ENCODE results near the gene PRRX2.

DNA sequence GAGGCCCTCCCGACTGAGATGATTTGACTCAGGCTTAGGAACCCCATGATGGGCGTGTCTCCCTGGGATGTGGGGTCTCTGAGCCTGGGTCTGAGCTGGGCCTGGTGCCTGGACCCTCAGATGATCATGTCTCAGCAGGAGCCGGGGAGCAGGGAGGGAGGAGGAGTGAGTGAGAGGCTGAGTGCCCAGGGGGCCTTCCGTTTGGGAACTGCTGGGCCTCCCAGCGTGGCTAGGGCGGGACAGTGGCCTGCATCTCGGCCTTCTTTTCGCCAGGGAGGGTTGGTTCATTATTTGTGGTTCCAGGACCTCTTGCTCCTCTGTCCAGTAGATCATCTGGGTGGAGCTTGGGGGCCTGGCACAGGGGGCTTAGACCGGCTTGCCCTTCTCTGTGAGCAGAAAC is 5.6 kb downstream of the PRRX2 start:
- TF ChIP-seq POLR2A (IDR thresholded peaks at IDR 0.05) = no peak
- TF ChIP-seq, protein P1, sequence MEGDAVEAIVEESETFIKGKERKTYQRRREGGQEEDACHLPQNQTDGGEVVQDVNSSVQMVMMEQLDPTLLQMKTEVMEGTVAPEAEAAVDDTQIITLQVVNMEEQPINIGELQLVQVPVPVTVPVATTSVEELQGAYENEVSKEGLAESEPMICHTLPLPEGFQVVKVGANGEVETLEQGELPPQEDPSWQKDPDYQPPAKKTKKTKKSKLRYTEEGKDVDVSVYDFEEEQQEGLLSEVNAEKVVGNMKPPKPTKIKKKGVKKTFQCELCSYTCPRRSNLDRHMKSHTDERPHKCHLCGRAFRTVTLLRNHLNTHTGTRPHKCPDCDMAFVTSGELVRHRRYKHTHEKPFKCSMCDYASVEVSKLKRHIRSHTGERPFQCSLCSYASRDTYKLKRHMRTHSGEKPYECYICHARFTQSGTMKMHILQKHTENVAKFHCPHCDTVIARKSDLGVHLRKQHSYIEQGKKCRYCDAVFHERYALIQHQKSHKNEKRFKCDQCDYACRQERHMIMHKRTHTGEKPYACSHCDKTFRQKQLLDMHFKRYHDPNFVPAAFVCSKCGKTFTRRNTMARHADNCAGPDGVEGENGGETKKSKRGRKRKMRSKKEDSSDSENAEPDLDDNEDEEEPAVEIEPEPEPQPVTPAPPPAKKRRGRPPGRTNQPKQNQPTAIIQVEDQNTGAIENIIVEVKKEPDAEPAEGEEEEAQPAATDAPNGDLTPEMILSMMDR (IDR thresholded peaks at IDR 0.05) = no peak

Data from upper lobe of left lung (tissue), 4 donors.